Limb (tissue), 2 donors: ENCODE data around the gene REEP6.
"Not testable (repeated sequence)": the region's sequence is repeated elsewhere in the genome, so short reads cannot be mapped to it uniquely, and the experiment has no call there.

Source experiments
- DNase-seq, 2 donors: peaks; one replicate each; pipeline ENCODE4 v3.0.0-alpha.2; 2016; ENCODE audit errors: extremely low spot score in 2 of 2

The REEP6 gene

DNA sequence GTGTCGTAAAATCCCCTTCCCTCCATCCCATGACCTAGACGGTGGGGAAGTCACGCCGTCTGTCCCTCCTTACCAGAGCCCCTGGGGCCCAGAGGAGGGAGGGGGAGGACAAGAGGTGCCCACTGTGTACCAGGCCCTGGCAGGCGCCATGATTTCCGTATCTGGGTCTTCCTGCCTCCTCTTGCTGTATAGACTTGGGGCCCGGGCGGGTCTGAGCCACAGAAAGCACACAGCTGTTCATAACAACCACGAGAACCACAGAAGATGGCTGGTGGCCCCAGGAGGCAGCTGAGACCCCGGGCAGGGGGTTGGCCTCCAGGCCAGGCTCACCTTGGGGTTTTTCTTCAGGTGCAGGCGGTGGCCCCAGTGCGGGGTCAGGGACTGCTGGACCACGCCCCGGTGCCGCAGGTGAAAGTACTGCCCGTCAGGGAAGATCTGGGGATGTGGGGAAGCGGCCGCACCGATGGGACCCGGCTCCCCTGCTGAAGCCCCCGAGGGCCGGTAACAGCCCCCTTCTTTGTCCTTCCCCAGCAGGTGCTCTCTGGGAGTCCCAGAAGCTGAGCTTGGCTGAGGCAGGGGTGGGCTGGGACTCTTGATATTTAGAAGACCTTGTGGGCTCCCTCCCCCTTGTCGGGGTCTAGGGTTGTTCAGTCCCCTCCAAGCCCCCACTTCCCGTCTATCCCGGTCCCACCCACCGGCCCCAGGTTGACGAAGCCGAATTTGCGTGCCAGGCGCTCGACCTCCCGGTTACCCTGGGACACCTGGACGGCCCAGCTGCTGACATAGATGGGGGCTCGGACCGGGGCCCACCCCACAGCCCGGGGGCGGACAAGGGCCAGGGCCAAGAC lies 1.3 kb upstream of the REEP6 start:
- peak in 1 of 2 donors; percentile 53 for DNase-seq

DNA sequence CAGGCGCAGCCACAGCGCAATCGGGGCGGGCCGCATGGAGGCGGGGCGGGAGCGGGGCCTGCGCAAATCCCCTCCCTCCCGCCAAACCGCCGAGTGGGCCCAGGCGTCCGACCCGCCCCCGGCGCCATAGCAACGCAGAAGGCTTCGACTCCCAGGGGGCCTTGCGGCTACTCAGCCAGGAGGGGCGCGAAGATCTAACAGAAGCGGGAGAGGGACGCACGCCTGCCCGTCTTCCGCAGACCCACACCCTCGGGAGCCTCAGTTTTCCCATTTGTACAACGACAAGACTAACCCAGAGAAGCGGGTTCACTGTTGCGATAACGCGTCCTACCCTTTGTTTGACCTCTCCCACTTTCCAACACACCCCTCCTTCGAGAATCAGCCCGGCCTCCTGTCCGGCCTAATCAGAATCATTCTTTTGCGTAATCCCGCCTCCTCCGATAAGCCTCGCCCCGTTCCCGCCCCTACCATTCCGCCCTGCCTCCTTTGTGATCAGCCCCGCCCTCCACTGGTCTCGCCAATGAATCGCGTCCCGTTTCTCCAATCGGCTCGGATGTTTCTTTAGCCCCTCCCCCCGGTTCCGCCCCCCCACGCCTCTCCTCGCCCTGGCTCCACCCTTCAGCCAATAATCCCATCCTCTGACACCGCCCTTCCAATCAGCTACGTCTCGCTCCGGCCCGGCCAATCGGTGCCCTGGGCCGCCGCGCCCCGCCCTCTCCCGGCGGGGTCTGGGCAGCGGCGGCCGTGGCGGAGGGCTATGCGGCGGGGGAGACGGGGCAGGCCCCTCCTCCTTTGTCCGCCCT lies 469 bp upstream of the REEP6 start, which contains the start of gene PCSK4:
Gene PCSK4 (minus strand): TSS at position 40 of the 803 bp plus-strand sequence. CDS start 4 bp downstream, at position 36.
- peak; percentile 98 to 100 for DNase-seq

DNA sequence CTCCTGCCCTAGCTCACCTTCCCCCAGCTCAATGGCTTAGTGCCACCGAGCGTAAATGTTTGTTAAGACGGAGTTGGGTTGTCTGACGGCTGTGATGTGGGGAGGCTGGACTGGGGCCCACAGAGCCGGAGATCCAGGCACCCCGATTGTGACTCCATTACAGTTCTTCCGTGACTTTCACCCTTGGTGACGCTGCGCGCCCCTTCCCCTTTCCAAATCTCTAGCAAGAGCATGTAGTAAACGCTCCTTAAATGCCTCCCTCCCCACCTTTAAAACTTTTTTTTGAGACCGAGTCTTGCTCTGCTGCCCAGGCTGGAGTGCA lies 829 bp downstream of the REEP6 start:
- DNase-seq, result no peak

DNA sequence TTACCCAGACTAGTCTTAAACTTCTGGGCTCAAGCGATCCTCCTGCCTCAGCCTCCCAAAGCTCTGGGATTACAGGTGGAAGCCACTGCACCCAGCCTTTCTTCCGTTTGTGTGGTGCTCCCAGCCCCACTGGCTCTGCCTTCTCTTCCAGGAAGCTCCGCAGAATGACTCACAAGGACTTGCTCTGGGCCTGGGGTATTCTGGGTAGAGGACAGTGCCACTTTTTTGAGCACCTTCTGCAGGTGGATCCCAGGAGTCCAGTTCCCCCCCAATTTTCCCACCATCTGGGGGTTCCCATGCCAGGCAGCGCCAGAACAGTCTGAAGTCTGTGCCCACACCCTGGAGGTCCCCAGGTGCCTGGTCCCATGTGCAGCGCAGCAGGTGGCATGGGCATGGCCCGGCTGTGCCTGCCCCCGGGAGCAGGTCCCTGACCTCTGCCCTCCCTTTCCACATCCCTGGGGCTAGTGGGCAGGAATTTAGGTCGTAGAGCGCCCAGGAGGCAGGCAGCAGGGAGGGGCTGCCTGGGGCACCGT lies 1.6 kb downstream of the REEP6 start:
- no peak for DNase-seq

DNA sequence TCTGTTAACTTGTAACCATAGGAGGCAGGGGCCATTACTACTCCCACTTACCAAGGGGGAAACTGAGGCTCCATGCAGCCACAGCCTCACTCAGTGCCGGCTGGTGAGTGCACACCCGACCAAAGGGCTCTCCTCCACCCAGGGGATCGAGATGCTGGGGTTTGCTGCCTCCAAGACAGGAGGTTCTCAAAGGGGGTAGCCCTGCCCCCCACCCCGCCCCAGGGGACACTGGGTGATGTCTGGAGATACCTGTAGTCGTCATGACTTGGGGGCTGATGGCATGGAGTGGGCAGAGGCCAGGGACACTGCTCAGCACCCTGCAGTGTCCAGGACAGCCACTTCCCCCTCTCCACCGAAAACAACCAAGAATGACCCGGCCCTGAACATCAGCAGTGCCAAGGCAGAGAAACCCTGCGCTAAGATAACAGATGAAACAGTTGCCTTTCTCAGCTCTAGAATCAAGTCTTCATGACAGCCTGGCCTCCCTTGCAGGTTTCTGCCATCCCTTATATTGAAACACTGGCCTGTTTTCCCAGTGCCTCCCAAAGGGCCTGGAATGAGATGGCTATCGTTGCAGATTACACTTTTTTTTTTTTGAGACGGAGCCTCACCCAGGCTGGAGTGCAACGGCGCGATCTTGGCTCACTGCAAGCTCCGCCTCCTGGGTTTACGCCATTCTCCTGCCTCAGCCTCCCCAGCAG lies 3.3 kb downstream of the REEP6 start:
- no peak for DNase-seq

DNA sequence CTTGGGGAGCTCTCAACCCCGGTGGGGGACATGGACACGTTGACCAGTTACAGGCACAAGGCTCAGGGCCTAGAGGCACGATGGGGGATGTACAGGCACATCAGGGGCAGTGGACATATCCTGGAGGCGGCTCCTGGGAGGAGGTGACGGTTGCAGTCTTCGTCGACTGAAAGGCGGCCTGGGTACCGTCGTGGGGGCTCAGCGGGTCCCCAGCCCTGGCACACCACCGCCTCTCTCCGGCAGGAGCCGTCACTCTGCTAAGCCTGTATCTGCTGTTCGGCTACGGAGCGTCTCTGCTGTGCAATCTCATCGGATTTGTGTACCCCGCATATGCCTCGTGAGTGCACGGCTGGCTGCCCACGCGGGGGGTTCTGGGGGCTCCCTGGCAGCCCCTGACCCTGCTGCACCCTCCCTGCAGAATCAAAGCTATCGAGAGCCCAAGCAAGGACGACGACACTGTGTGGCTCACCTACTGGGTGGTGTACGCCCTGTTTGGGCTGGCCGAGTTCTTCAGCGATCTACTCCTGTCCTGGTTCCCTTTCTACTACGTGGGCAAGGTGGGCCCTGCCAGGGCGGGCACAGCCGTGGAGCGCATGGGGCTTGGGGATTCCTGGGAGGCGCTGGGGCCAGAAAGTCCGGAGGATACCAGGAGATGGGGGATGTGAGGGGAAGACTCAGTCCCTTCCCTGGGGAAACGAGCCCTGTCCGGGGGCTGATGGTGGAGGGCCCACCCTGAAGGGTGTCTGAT lies 4.2 kb downstream of the REEP6 start:
- DNase-seq, result no peak

DNA sequence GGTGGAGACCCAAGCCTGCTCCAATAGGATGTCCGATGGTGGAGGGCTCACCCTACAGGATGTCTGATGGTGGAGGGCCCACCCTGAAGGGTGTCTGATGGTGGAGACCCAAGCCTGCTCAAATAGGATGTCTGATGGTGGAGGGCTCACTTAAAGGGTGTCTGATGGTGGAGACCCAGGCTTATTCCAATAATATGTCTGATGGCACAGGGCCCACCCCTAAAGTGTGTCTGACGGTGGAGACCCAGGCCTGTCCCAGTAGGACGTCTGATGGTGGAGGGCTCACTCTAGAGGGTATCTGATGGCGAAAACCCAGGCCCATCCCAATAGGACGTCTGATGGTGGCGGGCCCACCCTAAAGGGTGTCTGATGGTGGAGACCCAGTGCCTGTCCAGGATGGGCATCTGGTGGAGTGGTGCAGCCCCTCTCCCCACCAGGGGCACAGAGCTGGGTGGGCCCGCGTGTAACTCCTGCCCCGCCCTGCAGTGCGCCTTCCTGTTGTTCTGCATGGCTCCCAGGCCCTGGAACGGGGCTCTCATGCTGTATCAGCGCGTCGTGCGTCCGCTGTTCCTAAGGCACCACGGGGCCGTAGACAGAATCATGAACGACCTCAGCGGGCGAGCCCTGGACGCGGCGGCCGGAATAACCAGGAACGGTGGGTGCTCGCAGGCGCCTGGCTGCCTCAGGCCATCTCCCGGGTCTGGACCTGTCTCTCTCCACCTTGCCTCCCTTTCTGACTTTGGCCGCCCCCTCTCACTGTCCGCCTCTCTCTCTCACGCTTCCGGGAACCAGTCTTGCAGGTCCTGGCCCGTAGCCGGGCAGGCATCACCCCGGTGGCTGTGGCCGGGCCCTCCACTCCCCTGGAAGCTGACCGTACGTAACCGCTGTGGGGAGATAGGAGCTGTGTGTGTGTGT lies 5.1 kb downstream of the REEP6 start:
- no peak for DNase-seq

DNA sequence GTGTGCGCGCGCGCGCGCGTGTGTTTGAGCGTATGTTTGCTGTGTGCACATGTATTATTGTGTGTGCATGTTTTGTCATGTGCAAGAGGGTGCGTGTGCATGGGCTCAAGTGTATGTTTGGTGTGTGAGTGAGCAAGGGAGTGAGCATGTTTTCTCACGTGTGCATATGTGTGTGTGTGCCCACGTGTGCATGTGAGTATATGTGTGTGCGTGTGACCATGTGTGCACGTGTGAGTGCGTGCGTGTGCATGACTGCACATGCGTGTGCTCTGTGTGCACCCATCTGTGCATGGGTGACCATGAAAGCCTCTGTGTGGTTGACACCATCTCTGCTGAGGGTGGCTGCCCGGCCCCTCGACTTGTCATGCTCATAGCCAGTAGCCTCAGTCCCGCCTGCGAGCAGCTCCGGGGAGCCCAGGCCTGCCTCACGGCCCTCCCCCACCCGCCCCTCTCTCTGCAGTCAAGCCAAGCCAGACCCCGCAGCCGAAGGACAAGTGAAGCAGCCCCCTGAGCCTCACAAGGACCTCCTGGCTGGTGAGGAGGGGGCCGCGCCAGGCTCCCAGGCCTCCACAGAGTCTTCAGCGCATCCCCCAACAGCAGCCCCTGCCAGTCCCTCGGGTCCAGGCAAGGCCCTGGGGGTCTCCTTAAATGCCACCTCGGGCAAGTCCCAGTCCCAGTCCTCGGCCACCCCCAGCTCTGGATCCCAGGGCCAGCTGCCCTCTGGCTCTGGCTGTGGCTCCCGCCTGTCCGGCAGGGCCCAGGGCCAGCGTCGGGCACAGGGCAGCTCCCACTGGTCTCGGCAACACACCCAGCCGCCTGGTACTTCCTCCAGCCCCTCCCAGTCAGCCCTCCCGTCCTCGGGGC lies 6.0 kb downstream of the REEP6 start:
- DNase-seq, result no peak

DNA sequence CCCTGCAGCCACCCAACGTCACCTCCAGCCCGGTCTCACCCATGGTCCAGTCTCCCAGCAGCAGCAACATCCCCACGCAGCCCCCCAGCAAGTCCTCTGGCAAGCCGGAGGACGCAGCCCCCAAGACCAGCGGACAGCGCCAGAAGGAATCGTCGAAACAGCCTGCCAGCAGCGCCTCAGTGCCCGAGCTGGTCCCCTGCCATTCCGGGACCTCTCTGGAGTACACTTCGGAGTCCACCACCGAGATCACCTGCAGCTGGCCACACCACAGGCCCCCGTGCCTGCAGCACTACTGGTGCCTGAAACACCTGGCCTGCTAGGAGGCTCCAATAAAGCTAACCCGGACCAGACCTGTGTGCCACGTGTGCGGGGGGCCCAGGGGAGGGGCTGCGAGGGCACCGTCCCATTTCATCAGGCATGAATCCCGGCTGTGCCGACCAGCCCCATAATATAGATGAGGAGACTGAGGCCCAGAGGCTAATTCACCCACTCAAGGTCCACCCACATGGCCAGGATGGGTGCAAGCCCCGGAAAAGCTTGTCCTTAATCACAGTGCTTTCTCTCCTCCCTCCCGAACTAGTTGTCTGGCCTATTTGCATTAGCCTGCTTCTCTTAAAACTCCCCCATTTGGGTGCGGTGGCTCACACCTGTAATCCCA lies 6.7 kb downstream of the REEP6 start:
- DNase-seq, result no peak

DNA sequence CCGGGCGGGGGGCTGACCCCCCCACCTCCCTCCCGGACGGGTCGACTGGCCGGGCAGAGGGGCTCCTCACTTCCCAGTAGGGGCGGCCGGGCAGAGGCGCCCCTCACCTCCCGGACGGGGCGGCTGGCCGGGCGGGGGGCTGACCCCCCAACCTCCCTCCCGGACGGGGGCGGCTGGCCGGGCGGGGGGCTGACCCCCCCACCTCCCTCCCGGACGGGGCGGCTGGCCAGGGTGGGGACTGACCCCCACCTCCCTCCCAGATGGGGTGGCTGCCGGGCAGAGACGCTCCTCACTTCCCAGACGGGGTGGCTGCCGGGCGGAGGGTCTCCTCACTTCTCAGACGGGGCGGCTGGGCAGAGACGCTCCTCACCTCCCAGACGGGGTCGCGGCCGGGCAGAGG lies 8.2 kb downstream of the REEP6 start:
- not testable (repeated sequence) for DNase-seq

DNA sequence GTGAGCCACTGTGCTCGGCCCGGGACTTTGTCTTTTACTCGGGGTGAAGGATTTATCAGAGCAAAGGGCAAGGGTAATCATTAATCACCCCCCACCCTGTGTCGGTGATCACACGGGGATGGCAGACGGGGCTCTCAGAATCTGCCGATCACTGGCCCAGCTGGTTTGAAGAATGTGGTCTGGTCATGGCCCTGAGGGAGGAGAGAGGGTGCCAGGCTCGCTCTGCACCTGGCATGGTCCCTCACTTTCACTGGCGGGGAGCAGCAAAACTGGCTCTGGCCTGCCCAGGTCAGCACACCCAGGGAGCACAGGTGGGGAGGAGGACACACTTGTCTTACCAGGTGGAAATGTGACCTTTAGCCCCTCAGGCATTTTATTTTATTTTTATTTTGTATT lies 10.2 kb downstream of the REEP6 start:
- DNase-seq, result no peak

DNA sequence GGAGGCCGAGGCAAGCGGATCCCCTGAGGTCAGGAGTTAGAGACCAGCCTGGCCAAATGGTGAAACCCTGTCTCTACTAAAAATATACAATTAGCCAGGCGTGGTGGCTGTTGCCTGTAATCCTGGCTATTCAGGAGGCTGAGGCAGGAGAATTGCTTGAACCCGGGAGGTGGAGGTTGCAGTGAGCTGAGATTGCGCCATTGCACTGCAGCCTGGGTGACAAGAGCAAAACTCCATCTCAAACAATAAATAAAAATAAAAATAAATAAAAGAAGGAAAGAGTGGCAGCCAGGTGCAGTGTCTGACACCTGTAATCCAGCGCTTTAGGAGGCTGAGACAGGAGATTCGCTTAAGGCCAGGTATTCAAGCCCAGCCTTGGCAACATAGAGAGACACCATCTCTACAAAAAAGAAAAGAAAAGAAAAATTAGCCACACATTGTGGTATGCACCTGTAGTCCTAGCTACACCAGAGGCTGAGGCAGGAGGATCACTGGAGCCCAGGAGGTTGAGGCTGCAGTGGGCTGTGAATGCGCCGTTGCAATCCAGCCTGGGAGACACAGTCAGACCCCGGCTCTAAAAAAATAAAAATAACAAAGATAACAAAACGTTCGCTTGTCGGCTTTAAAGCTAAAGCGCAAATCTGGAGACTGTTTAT lies 11.6 kb downstream of the REEP6 start:
- no peak for DNase-seq

DNA sequence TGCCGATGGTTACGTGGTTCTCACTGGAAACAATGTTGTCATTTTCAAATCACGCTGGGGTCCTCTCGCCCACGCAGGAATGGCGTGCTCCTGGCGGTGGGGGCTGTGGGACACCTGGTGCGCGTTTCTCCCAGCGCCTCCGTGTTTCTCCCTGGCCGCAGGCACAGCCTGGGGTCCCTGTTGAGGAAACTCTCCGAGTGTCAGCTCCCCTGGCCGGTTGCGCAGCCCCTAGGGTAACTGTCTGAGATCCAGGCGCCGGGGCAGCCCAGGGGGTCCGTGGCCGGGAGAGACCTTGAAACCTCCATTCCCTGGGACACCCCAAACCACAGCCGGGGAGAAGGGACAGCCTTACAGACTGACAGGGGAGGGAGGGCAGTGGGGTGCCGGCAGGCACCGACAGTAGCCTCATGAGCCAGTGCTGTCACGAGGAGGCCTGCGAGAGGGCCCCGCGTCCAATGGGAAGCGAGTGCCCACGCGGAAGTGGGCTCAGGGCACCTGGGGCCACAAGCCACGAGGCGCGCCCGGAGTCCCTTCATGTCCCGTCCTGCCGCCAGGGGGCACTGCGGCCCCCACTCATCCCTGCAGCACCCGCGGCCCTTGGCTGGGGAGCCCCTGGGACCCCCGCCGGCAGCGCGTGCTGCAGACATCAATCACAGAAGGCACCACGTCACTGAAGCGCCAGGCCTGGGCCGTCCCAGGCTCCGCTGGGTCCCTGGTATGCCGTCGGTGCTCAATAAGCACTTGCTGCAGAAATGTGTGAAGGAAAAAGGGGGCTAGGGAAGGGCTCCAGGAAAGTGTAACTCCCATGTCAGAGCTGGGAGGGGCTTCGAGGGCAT lies 12.3 kb downstream of the REEP6 start:
- DNase-seq, result peak in 1 of 2 donors; percentile 74

DNA sequence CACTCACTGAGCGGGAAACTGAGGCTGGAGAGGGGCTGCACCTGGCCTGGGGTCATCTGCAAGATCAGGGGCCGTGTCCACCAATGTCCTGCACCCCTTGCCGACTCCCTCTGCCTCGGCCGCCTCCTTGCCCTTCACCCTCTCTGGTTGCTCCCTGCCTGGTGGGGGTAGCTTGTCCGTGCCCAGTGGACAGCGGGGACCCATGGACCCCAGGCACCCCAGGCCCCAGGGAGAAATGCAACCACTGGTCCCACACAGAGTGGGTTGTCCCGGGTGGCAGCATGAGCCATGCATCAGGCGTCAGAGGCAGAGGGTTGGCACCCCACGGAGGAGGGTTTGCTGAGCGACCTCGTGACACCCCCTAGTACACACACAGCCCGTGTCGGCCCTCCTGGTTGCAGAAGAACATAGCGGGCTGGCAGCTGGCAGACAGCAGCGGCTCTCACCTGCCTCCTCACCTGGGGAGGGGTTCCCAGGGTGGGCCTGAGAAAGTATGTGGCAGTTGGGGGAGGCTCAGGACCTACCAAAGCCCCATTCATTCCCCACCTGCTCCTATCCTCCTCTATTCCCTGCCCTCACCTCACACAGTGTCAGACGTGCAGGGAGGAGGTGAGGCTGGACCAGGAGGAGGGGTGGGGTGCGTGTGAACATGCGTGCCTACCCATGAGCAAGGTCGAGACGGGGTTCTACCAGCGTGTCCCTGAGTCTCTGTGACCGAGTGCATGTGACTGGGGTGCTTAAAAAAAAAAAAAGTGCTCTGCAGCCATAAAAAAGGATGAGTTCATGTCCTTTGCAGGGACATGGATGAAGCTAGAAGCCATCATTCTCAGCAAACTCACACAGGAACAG lies 13.2 kb downstream of the REEP6 start:
- DNase-seq, result no peak

DNA sequence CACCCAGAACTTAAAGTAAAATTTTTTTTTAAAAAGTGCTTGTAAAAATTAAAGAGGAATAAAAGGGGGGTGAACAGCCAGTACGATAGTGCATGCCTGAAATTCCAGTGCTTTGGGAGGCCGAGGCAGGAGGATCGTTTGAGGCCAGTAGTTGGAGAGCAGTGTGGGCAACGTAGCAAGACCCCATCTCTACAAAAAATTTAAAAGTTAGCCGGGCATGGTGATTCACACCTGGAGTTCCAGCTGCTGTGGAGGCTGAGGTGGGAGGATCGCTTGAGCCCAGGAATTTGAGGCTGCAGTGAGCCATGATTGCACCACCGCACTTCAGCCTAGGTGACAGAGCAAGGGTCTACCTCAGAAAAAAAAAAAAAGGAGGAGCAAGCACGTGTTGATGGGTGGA lies 14.0 kb downstream of the REEP6 start:
- DNase-seq, result no peak
